GM20000 (cell line): ENCODE measurements around the gene MLYCD.

Experiments
- DNase-seq: peaks from one replicate; pipeline ENCODE4 v3.0.0; 2012; ENCODE audit warnings: low spot score
- CTCF ChIP-seq: IDR thresholded peaks from 2 replicates; pipeline ENCODE4 v1.5.1; 2012; ENCODE audit warnings: mild to moderate bottlenecking, control low read depth; ENCODE audit errors: extremely low read depth, missing control alignments

MLYCD gene

GRCh38 chr16:83898463-83899271 is at the start of gene MLYCD:
Gene MLYCD, plus strand, starts transcription at chr16:83899115. Its CDS starts 30 bp downstream, at chr16:83899145.
- peak; percentile 99 for DNase-seq
- TF ChIP-seq CTCF, result no peak

GRCh38 chr16:83849421-83849820 is 49.5 kb upstream of the MLYCD start:
- no peak for TF ChIP-seq CTCF
- no peak for DNase-seq

GRCh38 chr16:83850947-83851346 is 48.0 kb upstream of the MLYCD start:
- TF ChIP-seq CTCF, result no peak
- DNase-seq, result no peak

GRCh38 chr16:83851473-83851872 is 47.4 kb upstream of the MLYCD start:
- no peak for TF ChIP-seq CTCF
- DNase-seq, result no peak

GRCh38 chr16:83852774-83853173 is 46.1 kb upstream of the MLYCD start:
- DNase-seq, result no peak
- no peak for TF ChIP-seq CTCF

- DNase-seq, result no peak
- TF ChIP-seq CTCF, result no peak
Observed at GRCh38 chr16:83853834-83854233, 45.1 kb upstream of the MLYCD start.

GRCh38 chr16:83854420-83854819 is 44.5 kb upstream of the MLYCD start:
- no peak for TF ChIP-seq CTCF
- DNase-seq, result no peak
